ENCODE measurements around the gene HEG1. TPM values are rescaled to one million over a fixed set of nuclear protein-coding genes. Genes with fewer than 3 reads are reported as not detected.

Gene HEG1
- polyA plus RNA-seq, 1 experiment: 98.3 TPM

- ChIA-PET POLR2A (no interaction called here), CTCF (no interaction called here)
- Histone ChIP-seq H3K9me3 (ENCODE audit: control insufficient read depth, insufficient read depth, low read length) (no peaks in the 10 kb centered on the region), H3K4me3 (ENCODE audit: low read depth, low read length) (no peak overlapping the region), H3K27ac (ENCODE audit: low read depth, low read length) (no peak overlapping the region), H3K27me3 (ENCODE audit: control insufficient read depth, insufficient read depth, low read length) (no peaks in the 10 kb centered on the region)
- no peak for DNase-seq (ENCODE audit: low read depth, low spot score)
- TF ChIP-seq, protein P1, sequence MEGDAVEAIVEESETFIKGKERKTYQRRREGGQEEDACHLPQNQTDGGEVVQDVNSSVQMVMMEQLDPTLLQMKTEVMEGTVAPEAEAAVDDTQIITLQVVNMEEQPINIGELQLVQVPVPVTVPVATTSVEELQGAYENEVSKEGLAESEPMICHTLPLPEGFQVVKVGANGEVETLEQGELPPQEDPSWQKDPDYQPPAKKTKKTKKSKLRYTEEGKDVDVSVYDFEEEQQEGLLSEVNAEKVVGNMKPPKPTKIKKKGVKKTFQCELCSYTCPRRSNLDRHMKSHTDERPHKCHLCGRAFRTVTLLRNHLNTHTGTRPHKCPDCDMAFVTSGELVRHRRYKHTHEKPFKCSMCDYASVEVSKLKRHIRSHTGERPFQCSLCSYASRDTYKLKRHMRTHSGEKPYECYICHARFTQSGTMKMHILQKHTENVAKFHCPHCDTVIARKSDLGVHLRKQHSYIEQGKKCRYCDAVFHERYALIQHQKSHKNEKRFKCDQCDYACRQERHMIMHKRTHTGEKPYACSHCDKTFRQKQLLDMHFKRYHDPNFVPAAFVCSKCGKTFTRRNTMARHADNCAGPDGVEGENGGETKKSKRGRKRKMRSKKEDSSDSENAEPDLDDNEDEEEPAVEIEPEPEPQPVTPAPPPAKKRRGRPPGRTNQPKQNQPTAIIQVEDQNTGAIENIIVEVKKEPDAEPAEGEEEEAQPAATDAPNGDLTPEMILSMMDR (IDR thresholded peaks at IDR 0.05; ENCODE audit: low read depth, low read length): no peak
Measured at GRCh38 chr3:124984754-124985153, 71.0 kb downstream of the HEG1 start.

- Histone ChIP-seq H3K27ac (ENCODE audit: low read depth, low read length) (no peak overlapping the region), H3K9me3 (ENCODE audit: control insufficient read depth, insufficient read depth, low read length) (no peaks in the 10 kb centered on the region), H3K27me3 (ENCODE audit: control insufficient read depth, insufficient read depth, low read length) (no peaks in the 10 kb centered on the region), H3K4me3 (ENCODE audit: low read depth, low read length) (no peak overlapping the region)
- POLR2A ChIA-PET: no interaction called here
- no peak for DNase-seq (ENCODE audit: low read depth, low spot score)
- TF ChIP-seq, protein P1 (IDR thresholded peaks at IDR 0.05; ENCODE audit: low read depth, low read length): no peak
- CTCF ChIA-PET: interaction anchor here (0.5 to 0.7 kb wide), 2 partner anchors 27 to 84 kb away, joined by 3 read pairs; no protein-coding TSS in a partner anchor
Measured at GRCh38 chr3:124982855-124983254, 72.9 kb downstream of the HEG1 start.

DNA sequence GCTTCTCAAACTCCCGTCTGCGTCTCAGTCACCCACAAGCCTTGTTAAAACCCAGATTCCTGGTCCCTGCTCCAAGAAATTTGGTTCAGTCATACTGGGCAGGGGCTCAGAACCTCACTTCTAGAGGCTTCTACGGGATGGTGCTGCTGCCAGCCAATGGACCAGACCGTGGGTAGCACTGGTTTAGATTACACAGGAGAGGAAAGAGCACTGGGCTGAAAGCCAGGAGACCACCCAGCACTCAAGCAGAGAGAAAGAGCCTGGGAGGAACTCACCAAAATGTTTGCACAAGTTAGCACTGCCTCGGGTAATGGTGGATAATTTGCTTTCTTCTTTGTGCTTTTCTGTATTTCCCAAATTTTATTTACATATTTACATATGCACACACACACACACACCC is 74.3 kb downstream of the HEG1 start:
- ChIA-PET POLR2A (no interaction called here), CTCF (no interaction called here)
- no peaks in the 10 kb centered on the region for H3K9me3 ChIP-seq (ENCODE audit: control insufficient read depth, insufficient read depth, low read length)
- no peak overlapping the region for H3K27ac ChIP-seq (ENCODE audit: low read depth, low read length)
- TF ChIP-seq, protein P1 (IDR thresholded peaks at IDR 0.05; ENCODE audit: low read depth, low read length): no peak
- no peak overlapping the region for H3K4me3 ChIP-seq (ENCODE audit: low read depth, low read length)
- H3K27me3 ChIP-seq (ENCODE audit: control insufficient read depth, insufficient read depth, low read length): no peaks in the 10 kb centered on the region
- no peak for DNase-seq (ENCODE audit: low read depth, low spot score)

GRCh38 chr3:124978627-124979026 is 77.2 kb downstream of the HEG1 start:
- CTCF ChIA-PET: no interaction called here
- DNase-seq (ENCODE audit: low read depth, low spot score): no peak
- TF ChIP-seq, protein P1 (IDR thresholded peaks at IDR 0.05; ENCODE audit: low read depth, low read length): no peak
- H3K27ac ChIP-seq (ENCODE audit: low read depth, low read length): no peak overlapping the region
- POLR2A ChIA-PET: no interaction called here
- no peak overlapping the region for H3K4me3 ChIP-seq (ENCODE audit: low read depth, low read length)
- no peaks in the 10 kb centered on the region for H3K27me3 ChIP-seq (ENCODE audit: control insufficient read depth, insufficient read depth, low read length)
- no peaks in the 10 kb centered on the region for H3K9me3 ChIP-seq (ENCODE audit: control insufficient read depth, insufficient read depth, low read length)

DNA sequence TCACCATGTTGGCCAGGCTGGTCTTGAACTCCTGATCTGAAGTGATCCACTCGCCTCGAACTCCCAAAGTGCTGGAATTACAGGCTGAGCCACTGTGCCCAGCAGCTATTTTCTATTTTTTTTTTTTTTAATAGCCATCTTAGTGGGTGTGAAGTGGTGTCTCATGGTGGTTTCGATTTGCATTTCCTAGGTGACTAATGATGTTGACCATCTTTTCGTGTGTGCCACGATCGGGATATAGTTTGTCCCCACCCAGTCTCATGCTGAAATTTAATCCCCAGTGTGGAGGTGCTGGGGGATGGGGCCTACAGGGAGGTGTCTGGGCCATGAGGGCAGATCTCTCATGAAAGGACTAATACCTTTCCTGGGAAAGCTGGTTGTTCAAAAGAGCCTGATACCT is 79.4 kb downstream of the HEG1 start:
- CTCF ChIA-PET: no interaction called here
- no peak overlapping the region for H3K27ac ChIP-seq (ENCODE audit: low read depth, low read length)
- H3K27me3 ChIP-seq (ENCODE audit: control insufficient read depth, insufficient read depth, low read length): no peaks in the 10 kb centered on the region
- DNase-seq (ENCODE audit: low read depth, low spot score): no peak
- no peak overlapping the region for H3K4me3 ChIP-seq (ENCODE audit: low read depth, low read length)
- TF ChIP-seq, protein P1 (IDR thresholded peaks at IDR 0.05; ENCODE audit: low read depth, low read length): no peak
- H3K9me3 ChIP-seq (ENCODE audit: control insufficient read depth, insufficient read depth, low read length): no peaks in the 10 kb centered on the region
- POLR2A ChIA-PET: no interaction called here
